ENCODE measurements around the gene ARIH2. TPM values are rescaled to one million over a fixed set of nuclear protein-coding genes. Genes with fewer than 3 reads are reported as not detected.

Gene ARIH2
- total RNA-seq = 100 to 1,000 TPM in 1 of 4 donors, 10 to 100 TPM in 3; 57.9 to 148 (median 61.8) TPM

DNA sequence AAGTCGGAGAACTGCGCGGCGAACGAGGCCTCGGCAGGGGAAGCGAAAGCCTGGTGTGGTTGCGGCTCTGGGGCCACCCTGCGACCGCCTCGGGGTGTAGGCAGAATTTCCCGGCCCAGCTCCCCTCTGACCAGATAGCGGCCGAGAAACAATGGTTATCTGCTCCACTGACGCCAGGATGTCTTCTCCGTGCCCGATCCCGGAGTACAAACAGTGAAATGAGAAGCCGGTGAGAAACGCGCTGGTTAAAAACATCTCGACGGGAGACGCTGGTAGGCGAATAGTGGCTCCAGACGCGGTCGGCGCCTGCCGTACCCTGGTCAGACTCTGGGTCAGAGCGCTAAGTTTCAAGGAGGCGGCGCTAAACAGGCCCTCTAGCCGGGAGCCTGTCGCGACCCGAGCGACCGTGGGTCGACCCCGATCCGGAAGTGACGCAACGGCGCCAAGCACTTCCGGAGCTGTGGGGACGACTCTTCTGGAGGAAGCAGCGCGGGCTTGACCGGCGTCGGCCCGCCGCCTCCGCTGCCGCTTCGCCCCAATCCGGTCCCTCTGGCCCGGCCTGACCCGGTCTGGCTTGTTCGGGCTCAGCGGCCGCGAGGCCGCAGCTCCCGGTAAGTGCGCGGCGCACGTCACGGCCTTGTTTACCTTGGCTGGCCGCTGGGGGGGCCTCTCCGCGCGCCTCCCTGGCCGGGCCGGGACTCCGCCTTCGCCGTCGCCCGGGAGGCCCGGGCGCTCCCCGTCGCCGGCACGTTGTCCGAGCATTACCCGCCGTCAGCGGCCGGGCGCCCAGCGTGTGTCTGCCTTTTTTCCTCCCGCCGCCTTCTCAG lies at the start of gene ARIH2:
TSS of gene ARIH2 (plus strand) at position 455 of the 827 bp plus-strand sequence. CDS start 8,717 bp downstream, outside the sequence.
- TF ChIP-seq, protein P1, sequence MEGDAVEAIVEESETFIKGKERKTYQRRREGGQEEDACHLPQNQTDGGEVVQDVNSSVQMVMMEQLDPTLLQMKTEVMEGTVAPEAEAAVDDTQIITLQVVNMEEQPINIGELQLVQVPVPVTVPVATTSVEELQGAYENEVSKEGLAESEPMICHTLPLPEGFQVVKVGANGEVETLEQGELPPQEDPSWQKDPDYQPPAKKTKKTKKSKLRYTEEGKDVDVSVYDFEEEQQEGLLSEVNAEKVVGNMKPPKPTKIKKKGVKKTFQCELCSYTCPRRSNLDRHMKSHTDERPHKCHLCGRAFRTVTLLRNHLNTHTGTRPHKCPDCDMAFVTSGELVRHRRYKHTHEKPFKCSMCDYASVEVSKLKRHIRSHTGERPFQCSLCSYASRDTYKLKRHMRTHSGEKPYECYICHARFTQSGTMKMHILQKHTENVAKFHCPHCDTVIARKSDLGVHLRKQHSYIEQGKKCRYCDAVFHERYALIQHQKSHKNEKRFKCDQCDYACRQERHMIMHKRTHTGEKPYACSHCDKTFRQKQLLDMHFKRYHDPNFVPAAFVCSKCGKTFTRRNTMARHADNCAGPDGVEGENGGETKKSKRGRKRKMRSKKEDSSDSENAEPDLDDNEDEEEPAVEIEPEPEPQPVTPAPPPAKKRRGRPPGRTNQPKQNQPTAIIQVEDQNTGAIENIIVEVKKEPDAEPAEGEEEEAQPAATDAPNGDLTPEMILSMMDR (IDR thresholded peaks at IDR 0.05) = peak in 1 of 2 donors; percentile 6
- peak in 2 of 3 donors; percentile 61 to 63 for TF ChIP-seq POLR2AphosphoS5 (IDR thresholded peaks at IDR 0.05)
- no peak for TF ChIP-seq EP300 (IDR thresholded peaks at IDR 0.05)
- TF ChIP-seq POLR2A (IDR thresholded peaks at IDR 0.05) = peak in 1 of 2 donors; percentile 82
- Histone ChIP-seq H3K27me3 (no peaks in the 10 kb centered on the region), H3K4me3 (peak within 1 kb of the TSS; percentile 64), H3K27ac (peak within 1 kb of the TSS; percentile 93), H3K9me3 (no peaks in the 10 kb centered on the region), H3K4me1 (peaks cover 32% of the 10 kb centered on the region), H3K36me3 (peaks cover 13% of the 10 kb centered on the region)
- DNase-seq (ENCODE audit: low spot score in 2 of 2) = peak; percentile 94 to 95
- WGBS = under 1% methylated on average over 48 of the region's 97 CpGs

DNA sequence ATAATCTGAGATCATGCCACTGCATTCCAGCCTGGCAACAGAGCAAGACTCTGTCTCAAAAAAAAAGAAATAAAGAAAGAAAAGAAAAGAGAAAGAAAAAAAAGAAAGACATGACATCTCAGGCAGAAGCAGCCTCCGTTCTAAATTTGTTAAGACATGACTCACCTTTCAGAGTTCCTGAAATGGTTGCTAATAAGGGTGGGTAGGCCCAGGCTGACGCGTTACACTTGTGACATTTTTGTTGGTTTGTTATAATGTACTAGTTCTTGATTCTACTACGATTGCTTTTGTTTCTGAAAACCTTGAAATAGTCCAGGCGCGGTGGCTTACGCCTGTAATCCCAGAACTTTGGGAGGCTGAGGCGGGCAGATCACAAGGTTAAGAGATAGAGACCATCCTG lies 41.0 kb upstream of the ARIH2 start:
- WGBS = 89% methylated on average over 8 of the region's 8 CpGs
- H3K27ac ChIP-seq = no peak overlapping the region
- no peak for TF ChIP-seq POLR2AphosphoS5 (IDR thresholded peaks at IDR 0.05)
- no peak for TF ChIP-seq POLR2A (IDR thresholded peaks at IDR 0.05)
- TF ChIP-seq EP300 (IDR thresholded peaks at IDR 0.05) = no peak
- TF ChIP-seq, protein P1 (IDR thresholded peaks at IDR 0.05) = no peak
- no peak for DNase-seq (ENCODE audit: low spot score in 2 of 2)
- peaks cover 11% of the 10 kb centered on the region for H3K36me3 ChIP-seq
- no peaks in the 10 kb centered on the region for H3K27me3 ChIP-seq
- H3K4me3 ChIP-seq = no peak overlapping the region
- H3K9me3 ChIP-seq = no peaks in the 10 kb centered on the region
- H3K4me1 ChIP-seq = no peaks in the 10 kb centered on the region

DNA sequence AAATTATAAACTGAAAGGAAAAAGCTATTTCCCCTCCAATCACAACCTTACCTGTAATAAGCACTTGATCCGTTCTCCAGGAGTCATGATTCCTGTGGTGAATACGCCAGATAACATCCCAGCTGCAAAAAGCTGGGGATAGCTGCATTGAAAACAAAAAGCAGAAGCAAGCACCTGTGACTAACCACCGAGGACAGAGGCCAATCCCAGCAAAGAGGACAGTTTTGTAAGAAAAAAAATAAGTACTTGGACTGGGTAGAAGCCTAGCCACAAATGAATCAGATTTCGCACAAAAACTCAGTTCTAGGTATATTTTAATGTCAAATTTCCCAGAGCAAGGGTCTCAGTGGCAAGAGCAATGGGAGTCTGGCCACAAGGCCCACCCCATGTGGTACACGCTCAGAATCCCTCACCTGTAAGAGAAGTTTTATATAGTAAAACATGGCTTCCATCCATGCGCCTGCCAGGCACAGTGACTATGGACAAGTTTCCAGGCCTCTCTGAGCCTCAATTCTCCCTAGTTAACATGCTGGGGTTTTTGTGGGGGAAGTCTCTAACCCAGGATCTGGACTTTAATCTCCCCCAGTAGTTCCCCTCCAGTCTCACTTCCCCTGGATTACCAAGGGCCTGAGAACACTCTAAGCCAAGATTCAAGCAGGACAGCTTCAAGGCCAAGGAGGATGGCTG lies 39.2 kb upstream of the ARIH2 start:
- Histone ChIP-seq H3K4me3 (no peak overlapping the region), H3K36me3 (peaks cover 14% of the 10 kb centered on the region), H3K27ac (no peak overlapping the region), H3K4me1 (no peaks in the 10 kb centered on the region), H3K9me3 (no peaks in the 10 kb centered on the region), H3K27me3 (no peaks in the 10 kb centered on the region)
- no peak for TF ChIP-seq POLR2AphosphoS5 (IDR thresholded peaks at IDR 0.05)
- TF ChIP-seq, protein P1 (IDR thresholded peaks at IDR 0.05) = no peak
- no peak for TF ChIP-seq EP300 (IDR thresholded peaks at IDR 0.05)
- TF ChIP-seq POLR2A (IDR thresholded peaks at IDR 0.05) = no peak
- no peak for DNase-seq (ENCODE audit: low spot score in 2 of 2)
- 88% methylated on average over 6 of the region's 6 CpGs for WGBS

DNA sequence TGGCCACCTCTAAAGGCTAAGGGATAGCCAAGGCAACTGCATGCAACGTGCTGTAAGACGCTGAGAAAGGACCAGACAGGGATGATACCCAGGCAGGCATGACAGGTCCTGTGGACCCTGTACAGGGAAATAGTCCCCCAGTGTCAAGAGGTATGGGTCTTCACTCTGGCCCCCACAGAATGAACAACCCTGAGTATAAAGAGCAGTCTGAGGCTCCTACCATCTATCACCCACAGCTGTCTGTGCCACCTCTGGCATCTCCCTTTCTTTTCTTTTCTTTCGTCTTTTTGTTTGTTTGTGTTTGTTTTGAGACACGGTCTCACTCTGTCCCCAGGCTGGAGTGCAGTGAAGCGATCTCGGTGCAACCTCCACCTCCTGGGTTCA lies 38.7 kb upstream of the ARIH2 start:
- H3K36me3 ChIP-seq = peaks cover 14% of the 10 kb centered on the region
- H3K9me3 ChIP-seq = no peaks in the 10 kb centered on the region
- no peak overlapping the region for H3K4me3 ChIP-seq
- H3K4me1 ChIP-seq = no peaks in the 10 kb centered on the region
- 95% methylated on average over 4 of the region's 6 CpGs for WGBS
- TF ChIP-seq POLR2AphosphoS5 (IDR thresholded peaks at IDR 0.05) = no peak
- TF ChIP-seq, protein P1 (IDR thresholded peaks at IDR 0.05) = no peak
- TF ChIP-seq POLR2A (IDR thresholded peaks at IDR 0.05) = no peak
- no peak for TF ChIP-seq EP300 (IDR thresholded peaks at IDR 0.05)
- H3K27ac ChIP-seq = no peak overlapping the region
- H3K27me3 ChIP-seq = no peaks in the 10 kb centered on the region
- no peak for DNase-seq (ENCODE audit: low spot score in 2 of 2)

DNA sequence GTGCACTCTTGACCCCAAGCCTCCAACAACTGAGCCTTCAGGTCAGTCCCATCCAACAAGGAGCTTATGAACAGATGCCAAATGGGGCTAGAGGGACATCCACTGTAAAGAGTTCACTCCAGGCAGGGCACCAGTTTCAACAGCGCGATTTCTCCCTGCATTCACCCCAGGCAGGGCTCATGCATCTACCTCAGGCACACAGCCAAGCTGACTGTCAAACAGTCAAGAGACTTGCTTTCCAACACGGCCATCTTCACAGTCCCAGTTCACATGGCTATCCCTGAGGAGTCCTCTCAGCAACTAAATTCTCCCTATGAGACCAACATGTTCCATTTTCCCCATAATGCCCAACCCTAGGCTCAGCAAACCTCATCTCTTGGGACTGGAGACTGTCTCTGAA lies 37.6 kb upstream of the ARIH2 start:
- TF ChIP-seq, protein P1 (IDR thresholded peaks at IDR 0.05) = no peak
- TF ChIP-seq POLR2A (IDR thresholded peaks at IDR 0.05) (no peak), POLR2AphosphoS5 (IDR thresholded peaks at IDR 0.05) (no peak), EP300 (IDR thresholded peaks at IDR 0.05) (no peak)
- Histone ChIP-seq H3K36me3 (peaks cover 17% of the 10 kb centered on the region), H3K4me1 (no peaks in the 10 kb centered on the region), H3K9me3 (no peaks in the 10 kb centered on the region), H3K27ac (no peak overlapping the region), H3K27me3 (no peaks in the 10 kb centered on the region), H3K4me3 (no peak overlapping the region)
- DNase-seq (ENCODE audit: low spot score in 2 of 2) = no peak
- 80% methylated on average over 3 of the region's 3 CpGs for WGBS
